CD14-positive monocyte (primary cell): Measurements from ENCODE around the gene PROM2. TPM values are rescaled to one million over a fixed set of nuclear protein-coding genes. Genes with fewer than 3 reads are reported as not detected.

ENCODE experiments used
- DNase-seq, 3 donors: peaks; one replicate each; pipeline ENCODE4 v3.0.0-alpha.2; 2011 to 2022
- H2AFZ ChIP-seq: 2 replicates; pipeline ENCODE4 v1.6.0; 2012; ENCODE audit warnings: mild to moderate bottlenecking, low read depth, low read length, inconsistent platforms; ENCODE audit not compliant: insufficient read depth, poor library complexity, severe bottlenecking
- H3K27ac ChIP-seq, 2 donors: 1 replicate in 1 of 2; 2 replicates in 1 of 2; pipeline ENCODE4 v1.5.1; 2012 to 2013; ENCODE audit warnings: low read length in 2 of 2, control low read depth in 1 of 2, inconsistent platforms in 1 of 2, low read depth in 1 of 2, mild to moderate bottlenecking in 1 of 2
- H3K27me3 ChIP-seq, 2 donors: one replicate each; pipeline versions ENCODE4 v1.6.0 to v1.6.1; 2011 to 2013; ENCODE audit warnings: low read length in 2 of 2; ENCODE audit not compliant: control insufficient read depth in 2 of 2, insufficient read depth in 2 of 2
- H3K36me3 ChIP-seq, 2 donors: replicated peaks in 1 of 2; 1 replicate in 1 of 2; 2 replicates in 1 of 2; pipeline versions ENCODE4 v1.5.1 to v1.6.1; 2012 to 2013; ENCODE audit warnings: low read length in 2 of 2, control low read depth in 1 of 2, inconsistent platforms in 1 of 2, mild to moderate bottlenecking in 1 of 2; ENCODE audit not compliant: insufficient read depth in 2 of 2, control insufficient read depth in 1 of 2
- H3K4me1 ChIP-seq, 2 donors: 1 replicate in 1 of 2; 2 replicates in 1 of 2; pipeline versions ENCODE4 v1.5.1 to v1.6.1; 2012 to 2013; ENCODE audit warnings: low read length in 2 of 2, control low read depth in 1 of 2, inconsistent platforms in 1 of 2, mild to moderate bottlenecking in 1 of 2, moderate library complexity in 1 of 2; ENCODE audit not compliant: insufficient read depth in 2 of 2, control insufficient read depth in 1 of 2
- H3K4me2 ChIP-seq: replicated peaks from 2 replicates; pipeline ENCODE3; 2012; ENCODE audit warnings: low read length, moderate library complexity, mild to moderate bottlenecking; ENCODE audit not compliant: poor library complexity, severe bottlenecking; ENCODE audit errors: extremely low read depth
- H3K4me3 ChIP-seq, 3 experiments: fragments of 200-600 bp in 1 of 3; sonication (generic) in 1 of 3; replicated peaks in 1 of 3; 1 replicate in 2 of 3; 2 replicates in 1 of 3; pipeline ENCODE4 v1.5.1; 2011 to 2013; ENCODE audit warnings: low read length in 3 of 3, mild to moderate bottlenecking in 3 of 3, control low read depth in 2 of 3, low read depth in 2 of 3, inconsistent platforms in 1 of 3, moderate library complexity in 1 of 3
- H3K79me2 ChIP-seq: 2 replicates; pipeline ENCODE4 v1.6.0; 2012; ENCODE audit warnings: mild to moderate bottlenecking, control low read depth, inconsistent platforms, low read length, moderate library complexity; ENCODE audit not compliant: insufficient read depth
- H3K9ac ChIP-seq: 2 replicates; pipeline ENCODE4 v1.6.0; 2017; ENCODE audit warnings: low read length, mild to moderate bottlenecking; ENCODE audit not compliant: insufficient read depth, poor library complexity, severe bottlenecking
- H3K9me3 ChIP-seq, 2 donors: replicated peaks in 1 of 2; 1 replicate in 1 of 2; 2 replicates in 1 of 2; pipeline versions ENCODE4 v1.5.1 to v1.6.1; 2012 to 2013; ENCODE audit warnings: low read length in 2 of 2, control low read depth in 1 of 2; ENCODE audit not compliant: control insufficient read depth in 1 of 2, insufficient read depth in 1 of 2
- H4K20me1 ChIP-seq: 2 replicates; pipeline ENCODE4 v1.6.0; 2012; ENCODE audit warnings: mild to moderate bottlenecking, low read length, control low read depth, moderate library complexity; ENCODE audit not compliant: insufficient read depth
- H3K27ac Mint-ChIP-seq, 7 donors: one replicate each; pipeline ENCODE4 v1.8.0; 2020; ENCODE audit warnings: mild to moderate bottlenecking in 7 of 7, mixed read lengths in 7 of 7, moderate library complexity in 6 of 7, inconsistent platforms in 2 of 7
- H3K27me3 Mint-ChIP-seq, 3 donors: one replicate each; pipeline ENCODE4 v1.8.0; 2021 to 2022; ENCODE audit warnings: low read depth in 3 of 3, mild to moderate bottlenecking in 3 of 3, mixed read lengths in 3 of 3, moderate library complexity in 3 of 3, inconsistent platforms in 1 of 3
- H3K36me3 Mint-ChIP-seq, 2 donors: one replicate each; pipeline ENCODE4 v1.8.0; 2020; ENCODE audit warnings: mixed read lengths in 2 of 2, inconsistent platforms in 1 of 2, mild to moderate bottlenecking in 1 of 2
- H3K4me1 Mint-ChIP-seq: one replicate; pipeline ENCODE4 v1.8.0; 2020; ENCODE audit warnings: mild to moderate bottlenecking, mixed read lengths
- H3K4me3 Mint-ChIP-seq, 2 donors: one replicate each; pipeline ENCODE4 v1.8.0; 2020; ENCODE audit warnings: mild to moderate bottlenecking in 2 of 2, mixed read lengths in 2 of 2, moderate library complexity in 1 of 2
- H3K9me3 Mint-ChIP-seq, 7 donors: one replicate each; pipeline ENCODE4 v1.8.0; 2020 to 2022; ENCODE audit warnings: mixed read lengths in 7 of 7, mild to moderate bottlenecking in 6 of 7, moderate library complexity in 6 of 7, inconsistent platforms in 2 of 7
- CTCF ChIP-seq: fragments of 200-600 bp; IDR thresholded peaks from one replicate; pipeline ENCODE4 v1.8.0; 2022; ENCODE audit warnings: antibody characterized with exemption, mild to moderate bottlenecking
- WGBS: methylation state at CpG from one replicate; pipeline ENCODE4 v1.1.5; 2013; ENCODE audit warnings: missing lambda C conversion rate; ENCODE audit not compliant: insufficient coverage; 5-methylcytosine and 5-hydroxymethylcytosine counted together
- intact Hi-C, 2 donors: fragments of 100-400 bp; cut with micrococcal nuclease; formaldehyde crosslinking; loops; one replicate each; pipeline versions ENCODE4 v1.15.0 to v1.15.1; 2023
- polyA plus RNA-seq, 3 donors: library from polyadenylated mRNA; depleted of rRNA in 1 of 3; unstranded in 2 of 3; stranded (reverse) in 1 of 3; fragments of 300-500 nt in 2 of 3; fragments of >200 nt in 1 of 3; fragmentation: Illumina TruSeq in 2 of 3; gene quantifications; 1 replicate in 2 of 3; 2 replicates in 1 of 3; pipeline ENCODE4 v1.2.3, GENCODE V29; 2012 to 2021

The PROM2 gene
- polyA plus RNA-seq, 3 donors, result 0.41 TPM; not detected in 2

GRCh38 chr2:95318431-95319220 lies 44.4 kb downstream of the PROM2 start:
- no peak for TF ChIP-seq CTCF
- Histone ChIP-seq H4K20me1 (no peaks in the 10 kb centered on the region), H3K4me1 (no peaks in the 10 kb centered on the region), H3K4me2 (no peak overlapping the region), H3K4me3 (no peak overlapping the region), H3K36me3 (no peaks in the 10 kb centered on the region), H3K27ac (no peak overlapping the region), H3K79me2 (no peaks in the 10 kb centered on the region), H2AFZ (no peak overlapping the region), H3K27me3 (no peaks in the 10 kb centered on the region), H3K9ac (no peak overlapping the region), H3K9me3 (no peaks in the 10 kb centered on the region)
- H3K4me3 Mint-ChIP-seq, result no peak overlapping the region
- H3K27ac Mint-ChIP-seq, result peak overlapping the region in 2 of 7 donors; percentile 47 to 57
- DNase-seq, result no peak
- H3K36me3 Mint-ChIP-seq, result no peaks in the 10 kb centered on the region
- WGBS, result 90% methylated on average over 12 of the region's 13 CpGs
- intact Hi-C loops, result no loop called here
- H3K9me3 Mint-ChIP-seq, result peaks cover 0 to 1% (median 0%) of the 10 kb centered on the region in 7 donors
- H3K4me1 Mint-ChIP-seq, result no peaks in the 10 kb centered on the region
- H3K27me3 Mint-ChIP-seq, result peaks cover 1 to 4% (median 2%) of the 10 kb centered on the region in 3 donors

GRCh38 chr2:95319481-95320343 lies 45.5 kb downstream of the PROM2 start:
- H3K9me3 ChIP-seq, result no peaks in the 10 kb centered on the region
- H3K79me2 ChIP-seq, result no peaks in the 10 kb centered on the region
- no peak overlapping the region for H3K27ac ChIP-seq
- no peaks in the 10 kb centered on the region for H3K27me3 ChIP-seq
- H3K4me1 ChIP-seq, result no peaks in the 10 kb centered on the region
- Mint-ChIP-seq H3K36me3 (no peaks in the 10 kb centered on the region), H3K4me3 (no peak overlapping the region), H3K27me3 (peaks cover 1 to 2% (median 2%) of the 10 kb centered on the region in 3 donors), H3K27ac (no peak overlapping the region), H3K9me3 (no peaks in the 10 kb centered on the region), H3K4me1 (no peaks in the 10 kb centered on the region)
- H3K4me3 ChIP-seq, result no peak overlapping the region
- H3K36me3 ChIP-seq, result no peaks in the 10 kb centered on the region
- TF ChIP-seq CTCF, result no peak
- no peak overlapping the region for H3K9ac ChIP-seq
- WGBS, result 93% methylated on average over 18 of the region's 23 CpGs
- no peak for DNase-seq
- intact Hi-C loops, result no loop called here
- no peak overlapping the region for H3K4me2 ChIP-seq
- no peak overlapping the region for H2AFZ ChIP-seq
- no peaks in the 10 kb centered on the region for H4K20me1 ChIP-seq
